Testis (tissue), 2 donors: Measurements from ENCODE around the gene ARF3.

ENCODE experiments used
- POLR2A ChIP-seq: fragments of 450-650 bp; IDR thresholded peaks from one replicate; pipeline ENCODE4 v1.6.1; 2017; ENCODE audit warnings: antibody characterized with exemption, mild to moderate bottlenecking, moderate library complexity
- TF ChIP-seq, protein P1 (sequence below), 3 experiments: fragments of 450-650 bp in 2 of 3; fragments of 200-600 bp in 1 of 3; sonication (generic) in 1 of 3; IDR thresholded peaks; one replicate each; pipeline ENCODE4 v1.5.1; 2016 to 2019; ENCODE audit warnings: antibody characterized with exemption in 3 of 3, mild to moderate bottlenecking in 2 of 3, moderate library complexity in 1 of 3

DNA sequence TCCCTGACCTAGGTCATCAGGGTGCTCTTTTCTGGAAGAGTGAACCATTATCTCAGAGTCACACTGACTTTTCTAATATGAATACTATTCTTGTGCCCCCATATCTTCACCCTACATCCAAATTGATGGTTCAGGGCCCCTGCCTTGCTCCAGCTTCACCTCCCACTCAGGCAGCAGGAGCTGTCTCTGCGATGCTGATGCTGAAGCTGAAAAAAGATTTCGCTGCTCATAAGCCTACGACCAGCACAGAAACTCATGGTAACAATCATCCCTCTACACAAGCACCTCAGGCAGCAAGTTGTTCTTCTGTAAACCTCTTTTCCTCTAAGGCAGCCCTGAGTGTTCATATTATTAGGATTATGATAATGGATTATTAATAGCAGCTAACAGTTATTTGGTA lies 3.2 kb downstream of the ARF3 start:
- TF ChIP-seq, protein P1, sequence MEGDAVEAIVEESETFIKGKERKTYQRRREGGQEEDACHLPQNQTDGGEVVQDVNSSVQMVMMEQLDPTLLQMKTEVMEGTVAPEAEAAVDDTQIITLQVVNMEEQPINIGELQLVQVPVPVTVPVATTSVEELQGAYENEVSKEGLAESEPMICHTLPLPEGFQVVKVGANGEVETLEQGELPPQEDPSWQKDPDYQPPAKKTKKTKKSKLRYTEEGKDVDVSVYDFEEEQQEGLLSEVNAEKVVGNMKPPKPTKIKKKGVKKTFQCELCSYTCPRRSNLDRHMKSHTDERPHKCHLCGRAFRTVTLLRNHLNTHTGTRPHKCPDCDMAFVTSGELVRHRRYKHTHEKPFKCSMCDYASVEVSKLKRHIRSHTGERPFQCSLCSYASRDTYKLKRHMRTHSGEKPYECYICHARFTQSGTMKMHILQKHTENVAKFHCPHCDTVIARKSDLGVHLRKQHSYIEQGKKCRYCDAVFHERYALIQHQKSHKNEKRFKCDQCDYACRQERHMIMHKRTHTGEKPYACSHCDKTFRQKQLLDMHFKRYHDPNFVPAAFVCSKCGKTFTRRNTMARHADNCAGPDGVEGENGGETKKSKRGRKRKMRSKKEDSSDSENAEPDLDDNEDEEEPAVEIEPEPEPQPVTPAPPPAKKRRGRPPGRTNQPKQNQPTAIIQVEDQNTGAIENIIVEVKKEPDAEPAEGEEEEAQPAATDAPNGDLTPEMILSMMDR (IDR thresholded peaks at IDR 0.05) = no peak
- no peak for TF ChIP-seq POLR2A
